GM13976 (cell line): ENCODE data around the gene DHX30.

ENCODE experiments used
- DNase-seq: peaks from one replicate; pipeline ENCODE4 v3.0.0; 2012; ENCODE audit warnings: low spot score
- CTCF ChIP-seq: IDR thresholded peaks from 2 replicates; pipeline ENCODE4 v1.5.1; 2012; ENCODE audit warnings: borderline replicate concordance, mild to moderate bottlenecking; ENCODE audit not compliant: insufficient read depth; ENCODE audit errors: extremely low read depth, missing control alignments, control extremely low read depth
- in situ Hi-C: fragments of 300-500 bp; cut with MboI; formaldehyde crosslinking; loops from one replicate; pipeline ENCODE4 v1.12.0; 2022; ENCODE audit warnings: low sequenced_read_pairs, mixed read lengths, inconsistent platforms; ENCODE audit not compliant: unreplicated experiment

The DHX30 gene

GRCh38 chr3:47841786-47842349 lies 38.9 kb downstream of the DHX30 start:
- no peak for DNase-seq
- in situ Hi-C loops, result no loop called here
- TF ChIP-seq CTCF, result no peak

DNA sequence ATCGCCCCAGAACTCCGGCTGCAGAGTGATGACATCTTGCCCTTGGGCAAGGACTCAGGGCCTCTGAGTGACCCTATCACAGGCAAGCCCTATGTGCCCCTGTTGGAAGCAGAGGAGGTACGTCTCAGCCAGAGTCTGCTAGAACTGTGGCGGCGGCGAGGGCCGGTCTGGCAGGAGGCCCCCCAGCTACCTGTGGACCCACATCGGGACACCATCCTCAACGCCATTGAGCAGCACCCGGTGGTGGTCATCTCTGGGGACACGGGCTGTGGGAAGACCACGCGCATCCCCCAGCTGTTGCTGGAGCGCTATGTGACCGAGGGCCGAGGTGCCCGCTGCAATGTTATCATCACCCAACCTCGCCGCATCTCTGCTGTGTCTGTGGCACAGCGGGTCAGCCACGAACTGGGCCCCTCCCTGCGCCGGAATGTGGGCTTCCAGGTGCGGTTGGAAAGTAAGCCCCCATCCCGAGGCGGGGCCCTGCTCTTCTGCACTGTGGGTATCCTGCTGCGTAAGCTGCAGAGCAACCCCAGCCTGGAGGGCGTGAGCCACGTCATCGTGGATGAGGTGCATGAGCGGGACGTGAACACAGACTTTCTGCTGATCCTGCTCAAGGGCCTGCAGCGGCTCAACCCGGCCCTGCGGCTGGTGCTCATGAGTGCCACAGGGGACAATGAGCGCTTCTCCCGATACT lies 43.4 kb downstream of the DHX30 start:
- in situ Hi-C loops, result no loop called here
- TF ChIP-seq CTCF, result no peak
- DNase-seq, result no peak

DNA sequence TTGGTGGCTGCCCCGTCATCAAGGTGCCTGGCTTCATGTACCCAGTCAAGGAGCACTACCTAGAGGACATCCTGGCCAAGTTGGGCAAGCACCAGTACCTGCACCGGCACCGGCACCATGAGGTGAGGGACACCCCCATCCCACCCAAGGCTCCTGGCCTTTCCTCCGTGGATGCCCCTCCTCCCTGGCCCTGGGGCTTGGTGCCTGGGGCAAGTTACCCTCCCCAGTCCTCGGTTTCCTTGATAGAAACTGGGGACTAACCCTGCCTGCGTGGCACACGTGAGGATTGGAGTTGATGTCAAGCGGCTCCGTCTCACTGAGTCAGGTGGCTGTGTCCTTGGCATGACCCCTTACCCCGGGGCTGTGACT lies 43.9 kb downstream of the DHX30 start:
- in situ Hi-C loops, result no loop called here
- no peak for TF ChIP-seq CTCF
- DNase-seq, result no peak

- DNase-seq, result no peak
- no peak for TF ChIP-seq CTCF
- in situ Hi-C loops, result no loop called here
Measured at GRCh38 chr3:47847260-47847659, 44.3 kb downstream of the DHX30 start.

DNA sequence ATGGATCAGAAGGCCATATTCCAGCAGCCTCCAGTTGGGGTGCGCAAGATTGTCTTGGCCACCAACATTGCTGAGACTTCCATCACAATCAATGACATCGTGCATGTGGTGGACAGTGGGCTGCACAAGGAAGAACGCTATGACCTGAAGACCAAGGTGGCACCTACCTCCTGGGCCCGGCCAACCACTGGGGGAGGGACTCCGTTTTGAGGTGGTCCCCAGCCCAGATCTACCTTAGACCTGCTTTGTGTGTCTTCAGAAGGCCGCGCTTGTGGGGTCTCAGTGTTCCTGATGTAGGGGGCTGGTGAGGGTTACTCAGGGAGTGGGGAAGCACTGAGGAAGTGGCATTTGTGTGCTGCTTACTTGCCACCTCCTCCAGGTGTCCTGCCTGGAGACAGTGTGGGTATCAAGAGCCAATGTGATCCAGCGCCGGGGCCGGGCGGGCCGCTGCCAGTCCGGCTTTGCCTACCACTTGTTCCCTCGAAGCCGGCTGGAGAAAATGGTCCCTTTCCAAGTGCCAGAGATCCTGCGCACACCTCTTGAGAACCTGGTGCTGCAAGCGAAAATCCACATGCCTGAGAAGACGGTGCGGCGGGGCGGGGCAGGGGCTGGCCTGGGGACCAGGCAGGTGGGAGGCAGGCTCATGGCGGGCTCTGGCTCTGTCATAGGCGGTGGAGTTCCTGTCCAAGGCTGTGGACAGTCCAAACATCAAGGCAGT lies 45.0 kb downstream of the DHX30 start:
- in situ Hi-C loops, result no loop called here
- DNase-seq, result no peak

More for the DNA sequence above, 45.0 kb downstream of the DHX30 start:
- TF ChIP-seq CTCF, result no peak
